ENCODE results near the gene GMFB. TPM values are rescaled to one million over a fixed set of nuclear protein-coding genes. Genes with fewer than 3 reads are reported as not detected.

GMFB gene
- 36.4 to 97.2 TPM (median 37.5 TPM) in 5 replicates for total RNA-seq (2022; extraction: Qiagen RNA extraction; ENCODE audit: low read depth)

GRCh38 chr14:54488646-54489317 is at the start of gene GMFB:
GMFB (minus strand) TSS chr14:54488980; CDS start chr14:54488927, 53 bp downstream.

DNA sequence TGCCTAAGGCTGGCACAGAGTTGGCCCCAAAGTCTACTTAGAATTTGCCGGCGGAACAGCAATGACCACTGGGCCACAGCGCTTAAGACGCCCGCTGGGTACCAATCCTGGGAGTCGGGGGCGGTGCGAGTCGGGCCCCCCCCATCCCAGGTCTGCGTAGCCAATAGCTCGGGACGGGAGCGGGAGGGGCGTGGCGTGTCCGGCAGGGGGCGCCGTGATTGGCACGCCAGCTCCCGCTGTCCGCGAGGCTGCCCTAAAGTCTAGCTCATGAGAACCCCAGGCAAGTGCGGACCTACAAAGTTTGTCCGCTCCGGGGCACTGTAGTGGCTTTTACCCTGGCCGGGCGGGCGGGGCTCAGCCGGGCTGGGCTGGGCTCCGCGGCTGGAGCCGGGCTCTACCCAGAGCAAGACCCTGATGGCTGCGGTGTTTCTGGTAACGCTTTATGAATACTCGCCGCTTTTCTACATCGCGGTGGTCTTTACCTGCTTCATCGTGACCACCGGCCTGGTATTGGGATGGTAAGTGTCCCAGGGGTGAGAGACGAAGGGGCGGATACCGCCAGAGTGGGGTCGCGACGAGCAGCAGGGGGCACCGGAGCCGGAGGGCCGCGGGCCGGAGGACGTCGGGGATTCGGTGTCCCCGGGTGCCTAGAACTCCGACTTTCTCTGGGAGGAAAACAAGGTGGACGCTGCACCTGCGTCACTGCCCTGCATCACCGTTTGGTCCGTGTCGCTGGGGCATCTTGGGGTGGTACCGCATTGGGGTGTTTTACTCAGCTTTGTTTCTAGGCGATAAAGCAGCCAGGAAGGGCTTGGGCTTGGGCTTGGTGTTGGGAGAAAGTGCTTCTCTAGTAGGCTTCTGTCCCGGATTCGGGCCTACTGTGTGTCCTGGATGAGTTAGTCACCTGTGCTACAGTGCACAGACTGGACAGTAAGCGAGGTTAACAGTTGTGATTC is 21.0 kb upstream of the GMFB start, which contains the start of gene CGRRF1:
Gene CGRRF1, plus strand, starts transcription at position 361 of the 956 bp plus-strand sequence. Its CDS starts 54 bp downstream, at position 415.

GRCh38 chr14:54440873-54441868 is 47.6 kb downstream of the GMFB start, which contains the start of gene CNIH1:
CNIH1 (minus strand) TSS chr14:54441374; CDS start chr14:54441327, 47 bp downstream.

Other genes starting within 250 kb of the GMFB start
- 71.7 to 85.5 TPM (median 75.8 TPM) in 5 replicates for gene CDKN3, start 92.0 kb downstream of the GMFB start, total RNA-seq (2022; extraction: Qiagen RNA extraction; ENCODE audit: low read depth)
- 230 to 336 TPM (median 263 TPM) in 5 replicates for gene CNIH1, start 47.6 kb downstream of the GMFB start, total RNA-seq (2022; extraction: Qiagen RNA extraction; ENCODE audit: low read depth)
- gene CGRRF1, start 20.9 kb upstream of the GMFB start, total RNA-seq (2022; extraction: Qiagen RNA extraction; ENCODE audit: low read depth): 18.1 to 20.2 TPM (median 18.4 TPM) in 5 replicates
- 6.3 to 8.5 TPM (median 6.7 TPM) in 5 replicates for gene SAMD4A, start 78.1 kb upstream of the GMFB start, total RNA-seq (2022; extraction: Qiagen RNA extraction; ENCODE audit: low read depth)

Data from A549 treated with CpdA at 1 μM for 4 hours (cell line).